ENCODE results near the gene RIMS1. TPM values are rescaled to one million over a fixed set of nuclear protein-coding genes. Genes with fewer than 3 reads are reported as not detected.
"Not testable (repeated sequence)": the region's sequence is repeated elsewhere in the genome, so short reads cannot be mapped to it uniquely, and the experiment has no call there.

RIMS1 gene
- total RNA-seq, 1 experiment from 2014 or later, result 1.1 TPM

- Mint-ChIP-seq H3K4me3 (no peak overlapping the region), H3K4me1 (peaks cover 5% of the 10 kb centered on the region), H3K27ac (no peak overlapping the region), H3K36me3 (no peaks in the 10 kb centered on the region), H3K27me3 (ENCODE audit: low read depth) (no peaks in the 10 kb centered on the region), H3K9me3 (no peaks in the 10 kb centered on the region)
- DNase-seq (ENCODE audit: low spot score) (no peak), ATAC-seq (no peak)
- TF ChIP-seq PRRX2 (CRISPR knock-in tag; IDR thresholded peaks at IDR 0.05) (no peak), NR2C2 (CRISPR knock-in tag; IDR thresholded peaks at IDR 0.05) (no peak), TEAD4 (CRISPR knock-in tag; IDR thresholded peaks at IDR 0.05) (no peak), ZBTB43 (CRISPR knock-in tag; IDR thresholded peaks at IDR 0.05) (no peak), ZNF219 (CRISPR knock-in tag; IDR thresholded peaks at IDR 0.05; ENCODE audit: borderline replicate concordance) (no peak), IRF1 (CRISPR knock-in tag; IDR thresholded peaks at IDR 0.05) (no peak), MAX (CRISPR knock-in tag; IDR thresholded peaks at IDR 0.05) (no peak)
- TF ChIP-seq, protein P1, sequence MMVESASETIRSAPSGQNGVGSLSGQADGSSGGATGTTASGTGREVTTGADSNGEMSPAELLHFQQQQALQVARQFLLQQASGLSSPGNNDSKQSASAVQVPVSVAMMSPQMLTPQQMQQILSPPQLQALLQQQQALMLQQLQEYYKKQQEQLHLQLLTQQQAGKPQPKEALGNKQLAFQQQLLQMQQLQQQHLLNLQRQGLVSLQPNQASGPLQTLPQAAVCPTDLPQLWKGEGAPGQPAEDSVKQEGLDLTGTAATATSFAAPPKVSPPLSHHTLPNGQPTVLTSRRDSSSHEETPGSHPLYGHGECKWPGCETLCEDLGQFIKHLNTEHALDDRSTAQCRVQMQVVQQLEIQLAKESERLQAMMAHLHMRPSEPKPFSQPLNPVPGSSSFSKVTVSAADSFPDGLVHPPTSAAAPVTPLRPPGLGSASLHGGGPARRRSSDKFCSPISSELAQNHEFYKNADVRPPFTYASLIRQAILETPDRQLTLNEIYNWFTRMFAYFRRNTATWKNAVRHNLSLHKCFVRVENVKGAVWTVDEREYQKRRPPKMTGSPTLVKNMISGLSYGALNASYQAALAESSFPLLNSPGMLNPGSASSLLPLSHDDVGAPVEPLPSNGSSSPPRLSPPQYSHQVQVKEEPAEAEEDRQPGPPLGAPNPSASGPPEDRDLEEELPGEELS (CRISPR knock-in tag; IDR thresholded peaks at IDR 0.05), result no peak
- TF ChIP-seq, protein P2, sequence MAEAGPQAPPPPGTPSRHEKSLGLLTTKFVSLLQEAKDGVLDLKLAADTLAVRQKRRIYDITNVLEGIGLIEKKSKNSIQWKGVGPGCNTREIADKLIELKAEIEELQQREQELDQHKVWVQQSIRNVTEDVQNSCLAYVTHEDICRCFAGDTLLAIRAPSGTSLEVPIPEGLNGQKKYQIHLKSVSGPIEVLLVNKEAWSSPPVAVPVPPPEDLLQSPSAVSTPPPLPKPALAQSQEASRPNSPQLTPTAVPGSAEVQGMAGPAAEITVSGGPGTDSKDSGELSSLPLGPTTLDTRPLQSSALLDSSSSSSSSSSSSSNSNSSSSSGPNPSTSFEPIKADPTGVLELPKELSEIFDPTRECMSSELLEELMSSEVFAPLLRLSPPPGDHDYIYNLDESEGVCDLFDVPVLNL (CRISPR knock-in tag; IDR thresholded peaks at IDR 0.05; ENCODE audit: borderline replicate concordance, low read depth), result no peak
- TF ChIP-seq, protein P3, sequence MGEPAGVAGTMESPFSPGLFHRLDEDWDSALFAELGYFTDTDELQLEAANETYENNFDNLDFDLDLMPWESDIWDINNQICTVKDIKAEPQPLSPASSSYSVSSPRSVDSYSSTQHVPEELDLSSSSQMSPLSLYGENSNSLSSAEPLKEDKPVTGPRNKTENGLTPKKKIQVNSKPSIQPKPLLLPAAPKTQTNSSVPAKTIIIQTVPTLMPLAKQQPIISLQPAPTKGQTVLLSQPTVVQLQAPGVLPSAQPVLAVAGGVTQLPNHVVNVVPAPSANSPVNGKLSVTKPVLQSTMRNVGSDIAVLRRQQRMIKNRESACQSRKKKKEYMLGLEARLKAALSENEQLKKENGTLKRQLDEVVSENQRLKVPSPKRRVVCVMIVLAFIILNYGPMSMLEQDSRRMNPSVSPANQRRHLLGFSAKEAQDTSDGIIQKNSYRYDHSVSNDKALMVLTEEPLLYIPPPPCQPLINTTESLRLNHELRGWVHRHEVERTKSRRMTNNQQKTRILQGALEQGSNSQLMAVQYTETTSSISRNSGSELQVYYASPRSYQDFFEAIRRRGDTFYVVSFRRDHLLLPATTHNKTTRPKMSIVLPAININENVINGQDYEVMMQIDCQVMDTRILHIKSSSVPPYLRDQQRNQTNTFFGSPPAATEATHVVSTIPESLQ (CRISPR knock-in tag; IDR thresholded peaks at IDR 0.05), result no peak
- CTCF ChIA-PET, result no interaction called here
- POLR2A ChIA-PET, result no interaction called here
These were observed 442.4 kb downstream of the RIMS1 start for GRCh38 chr6:72328775-72329174.

- H3K36me3 Mint-ChIP-seq; H3K4me1 Mint-ChIP-seq; CTCF ChIA-PET; POLR2A ChIA-PET; ATAC-seq; DNase-seq (ENCODE audit: low spot score); H3K27ac Mint-ChIP-seq; H3K27me3 Mint-ChIP-seq (ENCODE audit: low read depth); H3K4me3 Mint-ChIP-seq: not testable (repeated sequence)
- peaks cover 17% of the 10 kb centered on the region for H3K9me3 Mint-ChIP-seq
These were observed 448.9 kb downstream of the RIMS1 start for GRCh38 chr6:72335203-72335602.

GRCh38 chr6:72348926-72349325 is 462.6 kb downstream of the RIMS1 start:
- Mint-ChIP-seq H3K36me3 (no peaks in the 10 kb centered on the region), H3K4me1 (no peaks in the 10 kb centered on the region), H3K4me3 (no peak overlapping the region), H3K9me3 (no peaks in the 10 kb centered on the region), H3K27ac (no peak overlapping the region), H3K27me3 (ENCODE audit: low read depth) (no peaks in the 10 kb centered on the region)
- DNase-seq (ENCODE audit: low spot score) (no peak), ATAC-seq (no peak)
- POLR2A ChIA-PET, result no interaction called here
- CTCF ChIA-PET, result no interaction called here
- TF ChIP-seq CDX4 (CRISPR knock-in tag; IDR thresholded peaks at IDR 0.05; ENCODE audit: borderline replicate concordance), result no peak
- TF ChIP-seq MAX (CRISPR knock-in tag; IDR thresholded peaks at IDR 0.05), result no peak
- TF ChIP-seq RELA (CRISPR knock-in tag; IDR thresholded peaks at IDR 0.05; ENCODE audit: borderline replicate concordance), result no peak
- no peak for TF ChIP-seq TEAD4 (CRISPR knock-in tag; IDR thresholded peaks at IDR 0.05)
- no peak for TF ChIP-seq ATF1 (CRISPR knock-in tag; IDR thresholded peaks at IDR 0.05)
- TF ChIP-seq, protein P1 (CRISPR knock-in tag; IDR thresholded peaks at IDR 0.05), result no peak

Data from WTC11 (cell line).